SK-N-SH treated with all-trans-retinoic acid at 6 μM for 48 hours (cell line): ENCODE measurements around the gene SMYD4.
"Not testable (repeated sequence)": the region's sequence is repeated elsewhere in the genome, so short reads cannot be mapped to it uniquely, and the experiment has no call there.

Experiments
- ATAC-seq: fragments of 200-7000 bp; cut with Tn5 transposase; 3 replicates; pipeline ENCODE4 v1.9.1; 2020; ENCODE audit warnings: mild to moderate bottlenecking, moderate library complexity
- ARNTL ChIP-seq: fragments of 450-650 bp; formaldehyde crosslinking; IDR thresholded peaks from 2 replicates; pipeline ENCODE4 v1.5.0; 2020; ENCODE audit warnings: low read depth, mild to moderate bottlenecking, moderate library complexity, borderline replicate concordance
- BACH2 ChIP-seq: fragments of 250-450 bp; sonication (Bioruptor Pico); IDR thresholded peaks from 2 replicates; pipeline ENCODE4 v1.9.0; 2021; ENCODE audit warnings: mild to moderate bottlenecking, borderline replicate concordance
- CREB5 ChIP-seq: fragments of 250-450 bp; sonication (Bioruptor Pico); IDR thresholded peaks from 2 replicates; pipeline ENCODE4 v1.5.1; 2020; ENCODE audit warnings: low read depth, mild to moderate bottlenecking, moderate library complexity
- CSDC2 ChIP-seq: fragments of 250-450 bp; sonication (Bioruptor Pico); IDR thresholded peaks from 2 replicates; pipeline ENCODE4 v1.5.0; 2020; ENCODE audit warnings: mild to moderate bottlenecking, moderate library complexity
- ESRRG ChIP-seq: fragments of 250-450 bp; sonication (Bioruptor Pico); IDR thresholded peaks from 2 replicates; pipeline ENCODE4 v1.6.1; 2021; ENCODE audit warnings: mild to moderate bottlenecking
- GLIS3 ChIP-seq: fragments of 250-450 bp; sonication (Bioruptor Pico); IDR thresholded peaks from 2 replicates; pipeline ENCODE4 v1.5.0; 2020; ENCODE audit warnings: mild to moderate bottlenecking, moderate library complexity
- ISL1 ChIP-seq: fragments of 250-450 bp; sonication (Bioruptor Pico); IDR thresholded peaks from 2 replicates; pipeline ENCODE4 v2.1.2; 2022; ENCODE audit warnings: mild to moderate bottlenecking, moderate library complexity
- OSR1 ChIP-seq: fragments of 250-450 bp; sonication (Bioruptor Pico); IDR thresholded peaks from 2 replicates; pipeline ENCODE4 v1.8.0; 2022; ENCODE audit warnings: moderate library complexity, mild to moderate bottlenecking, inconsistent platforms
- PPARA ChIP-seq: fragments of 250-450 bp; sonication (Bioruptor Pico); IDR thresholded peaks from 2 replicates; pipeline ENCODE4 v1.5.0; 2020; ENCODE audit warnings: mild to moderate bottlenecking, borderline replicate concordance
- SNAI2 ChIP-seq: fragments of 250-450 bp; sonication (Bioruptor Pico); IDR thresholded peaks from 2 replicates; pipeline ENCODE4 v1.5.0; 2020; ENCODE audit warnings: mild to moderate bottlenecking, moderate library complexity
- TCF4 ChIP-seq: fragments of 250-450 bp; sonication (Bioruptor Pico); IDR thresholded peaks from 2 replicates; pipeline ENCODE4 v1.8.0; 2021; ENCODE audit warnings: mild to moderate bottlenecking, moderate library complexity, borderline replicate concordance
- TOX ChIP-seq: fragments of 250-450 bp; sonication (Bioruptor Pico); IDR thresholded peaks from 2 replicates; pipeline ENCODE4 v1.8.0; 2021; ENCODE audit warnings: mild to moderate bottlenecking, moderate library complexity, borderline replicate concordance
- TSHZ2 ChIP-seq: fragments of 250-450 bp; sonication (Bioruptor Pico); IDR thresholded peaks from 2 replicates; pipeline ENCODE4 v1.5.0; 2020; ENCODE audit warnings: mild to moderate bottlenecking, moderate library complexity
- ZC3H10 ChIP-seq: fragments of 250-450 bp; sonication (Bioruptor Pico); IDR thresholded peaks from 2 replicates; pipeline ENCODE4 v1.5.1; 2021; ENCODE audit warnings: mild to moderate bottlenecking, moderate library complexity
- ZFP3 ChIP-seq: fragments of 250-450 bp; sonication (Bioruptor Pico); IDR thresholded peaks from 2 replicates; pipeline ENCODE4 v1.5.0; 2020; ENCODE audit warnings: mild to moderate bottlenecking, moderate library complexity
- ZFP30 ChIP-seq: fragments of 450-650 bp; formaldehyde crosslinking; IDR thresholded peaks from 2 replicates; pipeline ENCODE4 v1.5.0; 2022; ENCODE audit warnings: mild to moderate bottlenecking, moderate library complexity
- ZNF565 ChIP-seq: fragments of 450-650 bp; formaldehyde crosslinking; conservative IDR thresholded peaks from 2 replicates; pipeline ENCODE4 v1.5.0; 2020; ENCODE audit warnings: low read depth, mild to moderate bottlenecking, moderate library complexity
- ZNF70 ChIP-seq: fragments of 450-650 bp; formaldehyde crosslinking; IDR thresholded peaks from 2 replicates; pipeline ENCODE4 v1.5.0; 2020; ENCODE audit warnings: mild to moderate bottlenecking, moderate library complexity
- ZNF8 ChIP-seq: fragments of 450-650 bp; formaldehyde crosslinking; IDR thresholded peaks from 2 replicates; pipeline ENCODE4 v1.5.0; 2020; ENCODE audit warnings: mild to moderate bottlenecking, moderate library complexity
- TF ChIP-seq, protein P1 (sequence below): fragments of 250-450 bp; sonication (Bioruptor Pico); IDR thresholded peaks from 2 replicates; pipeline ENCODE4 v1.8.0; 2020; ENCODE audit warnings: mild to moderate bottlenecking, moderate library complexity, borderline replicate concordance

SMYD4 gene

GRCh38 chr17:1766382-1767135, 63.1 kb downstream of the SMYD4 start:
- ATAC-seq: no peak
- TF ChIP-seq ZC3H10 (CRISPR knock-in tag): no peak
- TF ChIP-seq TSHZ2 (CRISPR knock-in tag): no peak
- TF ChIP-seq ZFP30 (CRISPR knock-in tag): no peak
- no peak for TF ChIP-seq CSDC2
- TF ChIP-seq, protein P1, sequence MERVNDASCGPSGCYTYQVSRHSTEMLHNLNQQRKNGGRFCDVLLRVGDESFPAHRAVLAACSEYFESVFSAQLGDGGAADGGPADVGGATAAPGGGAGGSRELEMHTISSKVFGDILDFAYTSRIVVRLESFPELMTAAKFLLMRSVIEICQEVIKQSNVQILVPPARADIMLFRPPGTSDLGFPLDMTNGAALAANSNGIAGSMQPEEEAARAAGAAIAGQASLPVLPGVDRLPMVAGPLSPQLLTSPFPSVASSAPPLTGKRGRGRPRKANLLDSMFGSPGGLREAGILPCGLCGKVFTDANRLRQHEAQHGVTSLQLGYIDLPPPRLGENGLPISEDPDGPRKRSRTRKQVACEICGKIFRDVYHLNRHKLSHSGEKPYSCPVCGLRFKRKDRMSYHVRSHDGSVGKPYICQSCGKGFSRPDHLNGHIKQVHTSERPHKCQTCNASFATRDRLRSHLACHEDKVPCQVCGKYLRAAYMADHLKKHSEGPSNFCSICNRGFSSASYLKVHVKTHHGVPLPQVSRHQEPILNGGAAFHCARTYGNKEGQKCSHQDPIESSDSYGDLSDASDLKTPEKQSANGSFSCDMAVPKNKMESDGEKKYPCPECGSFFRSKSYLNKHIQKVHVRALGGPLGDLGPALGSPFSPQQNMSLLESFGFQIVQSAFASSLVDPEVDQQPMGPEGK (CRISPR knock-in tag): no peak
- TF ChIP-seq OSR1 (CRISPR knock-in tag): no peak
- no peak for TF ChIP-seq PPARA (CRISPR knock-in tag)
- no peak for TF ChIP-seq ARNTL (CRISPR knock-in tag)
- TF ChIP-seq SNAI2: no peak
- no peak for TF ChIP-seq ZNF565
- TF ChIP-seq BACH2 (CRISPR knock-in tag): no peak
- TF ChIP-seq TOX: no peak
- TF ChIP-seq CREB5: no peak
- no peak for TF ChIP-seq ZNF70 (CRISPR knock-in tag)
- no peak for TF ChIP-seq TCF4 (CRISPR knock-in tag)
- TF ChIP-seq ZNF8 (CRISPR knock-in tag): no peak
- no peak for TF ChIP-seq ESRRG (CRISPR knock-in tag)

GRCh38 chr17:1765576-1765975, 64.1 kb downstream of the SMYD4 start:
- TF ChIP-seq TCF4 (CRISPR knock-in tag) (no peak), ZFP30 (CRISPR knock-in tag) (no peak), CSDC2 (no peak), ZC3H10 (CRISPR knock-in tag) (no peak)
- TF ChIP-seq, protein P1 (CRISPR knock-in tag): no peak
- TF ChIP-seq, all 23 proteins: peak for 0
- no peak for ATAC-seq

DNA sequence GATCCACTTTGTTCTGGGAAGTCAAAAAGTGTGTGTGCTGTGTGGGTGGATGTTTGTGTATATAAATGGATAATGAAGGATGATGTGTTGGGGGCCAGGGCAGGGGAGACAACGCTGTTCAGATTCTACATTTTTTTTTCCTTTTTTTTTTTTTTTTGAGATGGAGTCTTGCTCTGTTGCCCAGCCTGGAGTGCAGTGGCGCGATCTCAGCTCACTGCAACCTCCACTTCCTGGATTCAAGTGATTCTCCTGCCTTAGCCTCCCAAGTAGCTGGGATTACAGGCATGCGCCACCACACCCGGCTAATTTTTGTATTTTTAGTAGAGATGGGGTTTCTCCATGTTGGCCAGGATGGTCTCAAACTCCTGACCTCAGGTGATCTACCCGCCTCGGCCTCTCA, 65.0 kb downstream of the SMYD4 start:
- TF ChIP-seq TCF4 (CRISPR knock-in tag): 0 out of 2 replicates have a peak, but pooled peaks have one; percentile 6

DNA sequence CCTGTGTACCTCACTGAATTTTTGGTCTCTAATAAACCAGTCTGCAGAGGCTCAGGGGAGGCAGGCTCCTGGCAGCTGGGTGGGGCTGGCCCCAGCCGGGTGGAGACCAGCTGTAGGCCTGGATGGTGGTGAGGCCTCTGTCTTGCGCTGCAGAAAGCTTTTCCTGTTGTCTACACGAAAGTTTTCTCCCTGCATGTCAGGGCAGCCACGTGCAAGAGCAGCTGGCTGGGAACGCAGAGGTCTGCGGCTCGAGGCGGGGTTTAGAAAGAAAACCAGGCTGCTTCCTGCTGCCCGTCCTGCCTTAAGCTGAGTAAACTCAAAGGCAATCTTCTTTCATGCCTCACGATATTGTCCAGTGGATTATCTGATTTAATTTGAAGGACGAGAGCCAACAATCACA, 65.4 kb downstream of the SMYD4 start:
- TF ChIP-seq ESRRG (CRISPR knock-in tag): 0 out of 2 replicates have a peak, but pooled peaks have one; percentile 8
- peak; percentile 52; the same call in 1 of the 2 replicates for TF ChIP-seq TCF4 (CRISPR knock-in tag)
- peak; percentile 83 for TF ChIP-seq SNAI2
- TF ChIP-seq ZFP3 (CRISPR knock-in tag): peak; percentile 41; the same call in 1 of the 2 replicates
- TF ChIP-seq ZC3H10 (CRISPR knock-in tag): no peak
- peak; percentile 31; the same call in 1 of the 2 replicates for TF ChIP-seq ISL1 (CRISPR knock-in tag)
- TF ChIP-seq ZNF565: no peak
- peak; percentile 50; the same call in 1 of the 2 replicates for TF ChIP-seq TSHZ2 (CRISPR knock-in tag)
- TF ChIP-seq ARNTL (CRISPR knock-in tag): 0 out of 2 replicates have a peak, but pooled peaks have one; percentile 33
- TF ChIP-seq PPARA (CRISPR knock-in tag): no peak
- TF ChIP-seq GLIS3: no peak
- 0 out of 2 replicates have a peak, but pooled peaks have one; percentile 12 for TF ChIP-seq CREB5
- TF ChIP-seq, all 23 proteins: peak for 8
- peak; percentile 21 for ATAC-seq

More for the DNA sequence above, 65.0 kb downstream of the SMYD4 start:
- not testable (repeated sequence) for ATAC-seq
